NCI-H510A (cell line): ENCODE data around the gene ADCY5.

Experiments
- DNase-seq: peaks from one replicate; lab custom pipeline; 2025; lab: John Stamatoyannopoulos, UW

Gene ADCY5

DNA sequence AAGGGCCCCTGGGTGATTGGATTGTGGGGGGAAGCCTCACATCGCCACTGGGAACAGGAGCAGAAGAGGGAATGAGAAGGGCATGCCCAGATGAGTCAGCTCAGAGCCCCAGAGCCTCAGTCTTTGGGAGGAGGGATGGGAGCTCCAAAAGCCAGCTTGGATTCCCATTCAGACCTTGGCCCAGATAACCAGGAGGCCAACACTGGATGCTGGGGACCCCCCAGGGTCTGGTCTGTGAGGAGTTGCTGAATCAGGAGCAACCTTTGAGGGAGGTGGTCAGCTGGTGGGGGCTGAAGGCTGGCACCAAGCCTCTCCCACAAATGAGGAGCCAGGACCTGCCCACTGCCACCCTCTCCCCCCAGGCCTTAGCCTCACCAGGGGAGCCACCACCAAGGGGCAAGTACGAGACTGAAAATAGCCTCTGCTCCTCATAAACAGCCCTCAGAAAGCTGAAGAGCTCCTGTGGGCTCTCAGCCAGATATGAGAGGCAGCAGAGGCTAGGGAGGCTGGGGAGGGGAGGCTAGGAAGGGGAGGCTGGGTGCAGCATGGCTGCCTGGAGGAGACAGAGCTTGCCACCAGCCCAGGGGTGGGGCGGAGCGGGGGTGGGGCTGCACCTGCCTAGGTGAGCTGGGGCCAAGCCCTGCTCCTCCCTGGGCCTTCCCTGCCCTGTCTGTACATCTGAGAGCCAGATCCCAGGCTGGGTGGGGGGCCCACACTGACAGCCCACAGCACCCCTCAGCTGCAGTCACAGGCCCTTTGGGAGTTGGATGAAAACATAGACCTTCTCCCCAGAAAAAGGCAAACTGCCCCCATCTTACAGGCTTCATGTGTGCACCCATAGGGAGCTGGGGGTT is 147.3 kb downstream of the ADCY5 start:
- DNase-seq = no peak

DNA sequence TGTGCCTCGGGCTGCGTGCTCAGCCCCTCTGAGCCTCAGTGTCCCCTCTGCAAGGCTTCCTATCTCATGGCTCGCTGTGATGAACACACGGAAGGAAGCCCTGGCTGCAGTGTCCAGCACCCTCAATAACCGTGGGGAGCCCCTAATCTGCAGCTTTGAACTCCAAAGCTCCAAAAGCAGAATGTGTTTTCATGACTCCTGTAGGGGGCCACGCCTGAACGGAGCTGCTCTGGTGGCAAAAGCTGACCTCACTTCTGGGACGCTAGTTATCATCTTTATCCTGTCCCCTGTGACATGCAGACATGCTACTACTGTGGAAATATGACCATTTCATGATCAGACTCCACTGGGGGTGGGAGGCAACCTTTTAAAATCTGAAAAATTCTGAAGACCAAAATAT is 148.3 kb downstream of the ADCY5 start:
- no peak for DNase-seq

DNA sequence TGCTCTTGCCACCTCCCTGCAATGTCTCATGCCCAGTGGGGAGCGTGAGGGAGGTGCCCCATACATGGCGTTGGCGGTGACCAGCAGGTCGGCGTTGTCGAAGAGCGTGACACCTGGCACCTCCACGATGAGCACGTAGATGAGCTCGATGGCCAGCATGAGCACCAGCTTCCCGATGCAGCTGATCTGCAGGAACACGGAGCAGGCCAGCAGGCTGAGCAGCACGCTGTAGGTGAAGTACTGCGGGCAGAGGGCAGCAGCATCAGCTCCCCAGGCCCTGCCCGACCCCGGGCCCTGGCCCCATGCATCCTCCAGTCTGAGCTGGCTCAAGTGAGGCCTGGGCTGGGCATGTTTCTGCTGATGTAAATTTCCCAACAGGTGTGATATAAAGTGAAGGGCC is 148.8 kb downstream of the ADCY5 start:
- no peak for DNase-seq

DNA sequence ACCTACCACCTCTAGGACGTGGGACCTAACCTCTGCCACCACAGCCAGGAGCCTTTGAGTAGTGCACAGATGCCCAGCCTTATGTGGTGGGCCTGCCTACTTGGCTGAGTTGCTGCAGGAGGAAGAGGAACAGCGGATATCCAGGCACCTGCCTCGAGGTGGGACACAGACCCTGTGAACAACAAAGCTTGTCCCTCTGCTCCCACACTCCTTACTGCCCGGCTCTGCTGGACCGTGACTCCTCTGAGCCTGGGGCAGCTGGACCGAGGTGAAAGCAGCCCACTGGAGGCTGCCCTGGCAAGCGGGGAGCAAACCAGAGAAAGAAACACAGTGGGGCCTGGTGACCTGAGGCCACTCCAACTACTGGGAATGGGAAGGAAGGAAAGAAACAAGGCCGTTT is 149.3 kb downstream of the ADCY5 start:
- no peak for DNase-seq

DNA sequence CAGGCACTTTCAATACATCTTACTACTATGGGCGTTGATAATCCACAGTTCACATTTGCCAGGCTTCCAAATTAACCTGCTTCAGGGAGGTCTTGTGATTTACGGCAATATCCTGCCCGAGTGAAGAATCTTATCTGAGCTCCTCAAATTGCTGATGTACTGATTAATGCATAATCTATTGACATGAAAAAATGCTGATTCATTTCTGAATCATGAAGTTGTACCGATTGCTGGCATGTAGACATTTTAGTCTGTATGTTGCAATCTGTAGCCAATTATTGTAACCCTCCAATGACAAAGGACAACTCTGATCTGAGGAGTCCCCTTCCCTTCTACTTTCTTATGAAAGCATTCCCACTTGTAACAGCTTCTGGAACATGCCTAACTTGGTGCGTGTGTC is 150.0 kb downstream of the ADCY5 start:
- DNase-seq = no peak

DNA sequence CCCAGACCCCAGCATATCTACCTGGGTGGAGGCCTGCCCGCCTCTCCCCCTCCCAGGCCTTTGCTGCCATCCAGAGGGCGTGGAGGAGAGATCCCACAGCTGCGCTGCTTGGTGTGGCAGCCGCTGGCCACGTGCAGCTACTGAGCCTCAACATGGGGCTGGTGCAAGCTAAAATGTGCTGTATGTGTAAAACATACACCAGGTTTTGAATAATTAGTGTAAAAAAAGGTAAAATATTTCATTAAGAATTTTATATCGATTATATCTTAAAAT is 151.3 kb downstream of the ADCY5 start:
- DNase-seq = no peak

DNA sequence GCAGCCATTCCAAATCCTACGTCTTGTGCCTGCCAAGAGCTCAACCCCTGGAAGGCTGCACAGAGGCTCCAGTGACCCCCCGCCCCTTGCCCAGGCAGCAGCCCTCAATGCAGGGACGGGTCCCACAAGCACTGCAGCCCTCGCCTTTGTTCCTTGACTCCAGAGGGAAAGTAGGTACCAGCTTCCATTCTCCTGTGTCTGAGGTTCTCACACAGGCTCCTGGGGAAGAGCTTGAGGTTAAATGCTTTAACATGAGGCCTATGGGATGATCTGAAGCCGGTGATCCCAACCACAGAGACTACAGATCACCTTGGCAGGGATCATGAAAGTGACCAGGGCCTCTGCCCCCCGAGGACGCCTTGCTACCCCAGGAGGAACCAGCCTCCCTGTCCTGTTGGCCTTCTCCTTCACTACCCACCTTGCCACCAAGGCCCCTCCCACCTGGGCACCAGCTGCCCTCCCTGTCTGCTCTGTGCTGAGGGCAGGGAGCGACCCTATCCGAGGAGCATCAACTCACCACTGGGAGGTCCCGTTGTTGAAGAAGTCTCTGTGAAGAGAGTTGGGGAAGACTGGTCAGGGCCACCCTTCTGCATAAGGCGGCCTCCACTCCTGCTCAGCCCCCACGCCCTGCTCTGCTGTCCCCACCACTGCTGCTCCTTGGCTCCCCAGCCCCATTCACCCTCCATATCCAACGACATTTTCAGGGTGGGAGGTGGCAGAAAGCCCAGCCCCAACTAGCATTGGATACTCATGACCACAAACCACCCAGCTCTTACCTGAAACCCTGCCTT is 151.9 kb downstream of the ADCY5 start:
- no peak for DNase-seq

DNA sequence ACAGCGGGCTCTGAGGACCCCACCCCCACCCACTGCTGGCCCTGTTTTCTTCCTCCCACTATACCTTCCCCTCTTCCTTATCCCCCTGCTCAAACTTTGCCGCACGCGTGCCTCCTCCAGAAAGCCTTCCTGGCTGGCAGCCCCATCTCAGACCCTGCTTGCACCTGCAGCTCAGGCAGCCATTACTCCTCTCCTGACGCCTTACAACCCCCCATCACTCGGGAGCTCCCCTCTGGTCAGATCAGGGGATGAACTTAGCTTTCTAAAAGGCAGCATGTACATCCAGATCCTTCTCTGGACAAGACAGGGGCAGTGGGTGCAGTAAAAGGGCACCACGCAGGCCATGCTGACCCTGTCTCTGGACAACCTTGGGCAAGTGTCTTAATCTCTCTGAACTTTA is 152.6 kb downstream of the ADCY5 start:
- no peak for DNase-seq

DNA sequence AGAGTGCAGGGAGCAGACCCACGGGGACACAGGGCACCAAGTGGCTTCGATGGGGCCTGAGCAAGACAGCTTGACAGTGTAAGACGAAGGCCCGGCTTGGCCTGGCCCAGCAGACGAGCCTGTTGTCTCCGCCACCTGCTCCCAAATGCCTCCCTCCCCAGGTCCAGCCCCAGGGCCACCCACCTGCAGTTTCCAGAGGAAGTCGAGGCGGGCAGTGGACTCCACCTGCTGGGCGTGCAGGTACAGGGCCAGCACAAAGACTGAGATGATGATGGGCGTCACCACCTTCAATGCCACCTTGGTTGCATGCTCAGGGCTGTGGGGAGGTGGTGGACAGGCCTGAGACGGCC is 153.0 kb downstream of the ADCY5 start:
- DNase-seq = no peak

DNA sequence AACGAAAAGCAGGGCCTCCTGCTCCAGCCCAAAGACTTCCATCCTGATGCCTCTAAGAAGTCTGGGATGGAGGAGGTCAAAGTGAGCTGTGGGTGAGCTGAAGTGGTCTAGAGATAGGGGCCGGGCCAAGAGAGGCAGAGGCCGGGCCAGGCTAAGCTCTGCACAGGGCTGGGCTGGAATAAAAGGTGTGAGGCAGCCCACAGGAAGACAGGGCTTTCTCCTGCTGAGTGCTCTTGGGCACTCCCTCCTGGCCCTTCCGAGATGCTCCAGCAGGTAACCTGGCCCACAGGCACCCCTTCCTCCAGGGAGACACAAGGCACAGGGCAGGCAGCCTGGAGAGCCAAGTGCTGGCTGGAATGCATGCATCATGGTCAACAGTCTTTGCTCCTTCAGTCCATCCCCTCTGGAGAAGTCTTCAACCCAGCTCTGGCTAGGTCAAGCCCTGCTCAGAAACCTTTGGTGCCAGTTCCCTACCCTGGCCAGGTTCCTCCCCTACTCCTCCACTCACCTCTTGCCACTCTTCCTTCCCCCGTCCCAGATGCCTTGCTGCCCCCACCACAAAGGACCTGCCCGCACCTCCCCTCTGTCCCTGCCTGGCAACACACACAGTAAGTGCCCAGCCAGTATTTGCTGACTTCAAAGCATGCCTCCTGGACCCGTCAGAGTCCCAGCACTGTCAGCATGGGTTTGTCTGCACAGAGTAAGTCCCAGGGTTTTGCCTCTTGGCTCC is 153.6 kb downstream of the ADCY5 start:
- DNase-seq = no peak

DNA sequence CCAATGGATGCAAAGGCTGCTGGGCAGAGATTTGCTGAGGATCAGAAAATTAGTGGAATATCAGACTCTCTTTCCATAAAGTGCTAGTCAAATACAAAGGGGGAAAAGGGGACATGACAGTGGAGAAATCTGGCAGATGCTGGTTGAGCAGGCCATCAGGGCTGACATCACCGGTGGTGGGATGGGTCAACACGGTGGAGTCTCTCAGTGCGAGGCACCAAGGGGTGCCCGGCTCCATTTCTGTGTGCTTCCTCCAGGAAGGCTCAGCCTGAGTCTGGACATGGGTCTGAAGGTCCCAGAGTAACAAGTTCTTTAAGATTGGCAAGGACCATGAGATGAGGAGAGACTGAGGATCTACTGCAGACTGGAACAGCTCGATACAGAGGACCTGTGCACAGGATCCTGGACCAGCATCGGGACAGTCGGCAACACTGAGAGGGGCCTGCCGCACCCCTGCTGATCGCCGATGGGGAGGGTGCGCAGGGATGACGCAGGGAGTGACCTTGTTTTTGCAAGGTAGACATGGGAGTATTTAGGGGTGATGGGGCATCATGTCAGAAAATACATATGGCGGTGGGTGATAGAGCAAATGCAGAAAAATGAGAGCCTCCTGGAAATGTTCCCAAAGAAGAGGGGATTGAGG is 154.5 kb downstream of the ADCY5 start:
- no peak for DNase-seq

DNA sequence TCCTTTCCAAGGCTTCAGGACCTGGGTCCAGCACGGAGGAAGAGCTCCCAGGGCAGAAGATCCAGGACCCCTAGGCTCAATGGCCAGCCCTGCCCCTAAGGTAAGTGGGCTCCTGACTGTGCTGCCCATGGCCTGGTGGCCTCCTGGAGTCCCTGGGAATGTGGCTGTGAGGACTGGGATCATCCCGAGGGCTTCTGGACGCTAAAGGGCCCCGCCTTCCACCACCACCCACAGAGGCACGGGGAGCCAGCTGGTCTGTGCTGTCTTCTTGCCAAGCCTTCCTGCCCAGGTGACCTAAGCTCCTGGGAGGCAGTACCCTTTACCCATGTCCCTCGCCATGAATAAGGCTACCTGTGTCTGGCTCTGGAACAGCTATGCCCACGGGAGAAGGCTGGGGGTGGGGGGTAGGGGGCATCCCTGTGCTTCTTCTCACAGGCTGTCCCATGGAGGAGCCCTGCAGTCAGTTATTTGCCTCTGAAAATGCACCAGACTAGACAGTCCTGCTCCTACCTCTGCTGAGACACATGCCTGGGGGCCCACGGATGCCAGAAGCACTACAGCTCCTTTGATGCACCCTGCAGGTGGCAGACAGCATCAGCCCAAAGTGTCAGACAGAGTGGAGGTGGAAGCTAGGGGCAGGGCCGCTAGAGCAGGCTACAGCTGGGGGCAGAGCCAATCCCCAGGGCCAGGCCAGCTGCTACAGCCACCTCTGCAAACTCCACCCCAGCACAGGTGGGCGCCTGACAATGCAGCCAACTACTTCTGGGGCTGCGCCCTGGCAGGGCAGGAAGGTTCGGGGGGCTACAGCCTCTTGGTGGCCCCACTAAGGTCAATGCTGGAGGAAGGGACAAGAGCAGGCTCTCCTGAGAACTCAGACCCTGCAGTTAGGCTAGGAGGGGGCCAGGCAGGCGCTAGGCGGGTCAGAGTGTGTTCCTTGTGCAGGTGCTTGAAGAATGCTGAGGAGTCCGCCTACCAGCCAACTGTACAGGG is 156.3 kb downstream of the ADCY5 start:
- DNase-seq = no peak

DNA sequence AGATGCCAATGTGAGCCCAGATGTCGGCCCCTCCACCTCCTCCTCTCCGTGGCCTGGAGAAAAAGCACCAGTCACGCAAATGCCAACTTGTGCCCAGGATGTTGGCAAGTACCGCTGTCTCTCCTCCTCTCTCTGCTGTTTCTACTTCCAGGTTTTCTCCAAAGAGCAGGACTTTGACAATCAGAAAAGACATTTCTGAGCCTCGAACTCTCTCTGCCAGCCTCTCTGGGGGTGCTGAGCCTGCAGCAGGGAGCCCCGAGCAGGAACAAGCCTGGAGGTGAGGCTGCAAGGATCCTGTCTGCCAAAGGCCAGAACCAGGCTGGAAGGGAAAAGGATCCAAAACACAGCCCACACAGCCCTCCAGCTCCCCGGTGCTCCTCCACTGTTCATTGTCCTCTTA is 157.5 kb downstream of the ADCY5 start:
- no peak for DNase-seq

DNA sequence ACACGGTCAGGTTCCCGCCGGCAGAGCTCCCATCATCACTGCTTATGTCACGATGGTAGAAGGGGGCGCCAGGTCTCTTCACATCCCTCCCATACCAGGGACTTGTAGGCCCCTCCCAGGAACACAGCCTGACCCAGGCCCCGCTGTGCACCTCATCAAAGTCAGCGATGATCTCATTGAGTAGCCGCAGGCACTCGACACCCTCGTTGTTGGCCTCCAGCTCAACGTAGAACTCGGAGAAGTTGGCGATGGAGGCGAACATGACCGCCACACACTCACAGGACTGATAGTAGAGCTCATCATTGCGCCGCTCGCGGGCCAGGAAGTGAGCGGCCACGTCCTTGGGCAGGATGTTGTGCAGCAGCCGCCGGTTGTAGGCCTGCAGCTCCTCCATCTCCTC is 157.9 kb downstream of the ADCY5 start:
- no peak for DNase-seq

DNA sequence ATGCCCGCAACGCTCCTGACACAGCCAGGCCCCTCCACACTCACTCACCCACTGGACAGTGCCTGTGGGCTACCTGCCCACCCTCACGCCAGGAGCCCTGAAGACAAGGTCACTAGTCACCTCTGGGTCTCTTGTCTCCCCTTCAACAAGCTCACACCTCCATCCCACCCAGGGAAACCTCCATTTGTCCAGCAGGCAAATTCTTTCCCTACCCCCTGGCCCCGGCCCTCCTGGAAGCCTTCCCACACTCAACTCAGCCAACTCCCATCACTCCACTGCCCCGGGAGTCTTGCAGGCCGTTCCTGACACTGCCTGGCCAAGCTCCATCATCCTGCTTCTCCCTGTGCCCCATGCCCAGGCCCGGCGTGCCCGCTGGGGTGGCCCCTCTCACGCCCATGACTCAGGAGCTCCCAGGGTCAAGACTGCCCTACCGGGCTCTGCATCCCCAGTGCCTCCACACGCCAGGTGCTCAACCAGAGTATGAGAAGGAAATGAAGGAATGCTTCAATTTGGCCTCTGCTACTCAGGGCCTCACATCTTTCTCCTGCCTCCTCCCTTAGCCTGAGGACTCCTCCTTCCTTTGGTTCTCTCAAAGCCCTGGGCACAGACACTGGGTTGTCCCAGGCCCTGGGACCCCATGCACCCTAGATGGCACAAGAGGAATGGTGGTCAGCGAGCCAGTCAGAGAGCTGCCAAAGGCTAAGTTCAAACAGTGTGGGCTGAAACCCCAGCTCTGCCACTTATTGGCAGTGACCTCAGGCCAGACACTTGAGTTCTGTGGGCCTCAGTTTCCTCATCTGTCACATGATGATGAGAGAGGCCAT is 158.6 kb downstream of the ADCY5 start:
- no peak for DNase-seq

DNA sequence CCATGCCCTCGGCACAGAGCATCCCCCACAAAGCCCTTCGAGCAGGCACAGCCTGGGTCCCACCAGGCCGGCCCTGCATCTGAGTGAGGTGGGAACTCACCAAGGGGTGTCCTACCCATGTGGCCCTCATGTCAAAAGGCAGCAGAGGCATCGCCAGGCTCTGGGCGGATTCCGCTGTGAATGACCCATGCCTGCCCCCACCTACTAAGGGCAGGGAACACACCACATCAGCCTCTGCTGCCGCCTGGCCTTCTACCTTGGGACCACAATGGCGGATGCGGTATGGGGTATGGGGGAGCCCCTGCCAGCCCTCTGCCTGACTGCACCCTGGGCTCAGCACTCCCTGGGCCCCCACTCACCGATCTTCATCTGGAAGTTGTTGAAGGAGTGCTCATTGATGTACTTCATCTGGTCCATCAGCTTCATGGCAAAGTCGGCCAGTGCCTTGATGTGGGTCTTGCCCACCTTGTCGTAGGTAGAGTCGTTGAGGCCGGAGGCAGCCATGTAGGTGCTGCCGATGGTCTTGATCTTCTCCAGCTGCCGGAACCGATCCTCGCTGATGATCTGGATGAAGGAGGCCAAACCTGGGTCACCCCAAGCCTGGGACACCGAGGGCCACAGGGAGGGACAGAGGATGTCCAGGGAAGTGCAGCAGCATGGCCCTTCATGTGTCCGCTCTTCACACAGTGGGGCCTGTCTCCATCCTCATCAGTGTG is 159.3 kb downstream of the ADCY5 start:
- no peak for DNase-seq

DNA sequence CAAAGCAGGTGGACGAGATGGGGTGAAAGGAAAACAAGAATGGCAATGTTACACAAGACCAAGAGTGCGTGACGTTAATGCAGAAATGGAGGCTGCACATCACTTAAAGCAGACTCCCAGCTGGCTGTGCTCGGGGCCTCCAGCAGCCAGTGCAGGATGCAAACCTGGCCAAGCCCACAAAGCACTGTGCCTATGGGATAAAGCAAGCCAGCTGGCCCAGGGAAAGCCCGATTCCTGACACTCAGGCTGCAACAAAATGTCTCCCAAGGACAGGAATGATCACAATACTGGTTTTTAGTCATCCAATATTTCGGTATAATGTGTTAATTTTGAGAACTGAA is 161.0 kb downstream of the ADCY5 start:
- no peak for DNase-seq

DNA sequence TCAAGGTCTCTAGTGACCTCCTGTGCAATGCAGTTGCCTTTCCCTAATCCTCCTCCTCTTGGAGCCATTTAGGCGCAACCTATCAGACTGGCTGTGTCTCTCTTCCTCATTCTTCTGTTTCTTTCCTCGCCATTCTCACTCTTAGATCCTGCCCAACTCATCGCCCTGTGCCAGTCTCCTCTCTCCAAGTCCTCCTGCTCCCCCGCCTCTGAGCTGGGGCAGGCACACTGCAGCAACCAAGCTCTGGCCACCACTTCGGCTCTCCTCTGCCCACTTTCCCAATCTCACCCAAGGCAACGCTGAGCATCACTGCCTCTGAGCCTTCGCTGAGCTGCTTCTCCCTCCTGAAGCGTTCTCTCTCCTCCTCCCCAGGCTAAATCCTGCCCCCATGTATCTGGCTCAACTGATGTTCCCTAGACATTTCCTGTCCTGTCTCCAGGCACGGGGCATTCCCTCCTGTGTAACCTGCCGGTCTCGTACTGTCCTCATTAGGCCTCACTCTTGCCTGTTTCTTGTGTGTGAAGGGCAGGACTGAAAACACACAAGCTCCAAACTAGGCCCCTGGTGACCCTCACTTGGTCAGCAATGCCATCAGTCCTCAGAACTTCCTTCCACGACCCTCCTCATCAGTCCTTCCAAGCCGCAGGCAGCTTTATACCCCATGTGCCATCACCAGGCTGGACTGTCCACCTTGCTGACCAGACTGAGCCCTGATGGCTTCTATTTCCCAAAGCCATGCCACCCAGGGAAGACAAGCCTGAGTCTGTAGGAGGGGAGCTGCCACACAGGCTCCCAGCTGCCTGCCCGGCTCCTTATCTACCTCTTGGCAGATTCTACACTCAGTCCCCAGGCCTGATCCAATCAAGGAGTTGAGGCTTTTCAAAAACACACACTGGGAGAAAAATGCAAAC is 161.6 kb downstream of the ADCY5 start:
- no peak for DNase-seq
